Smooth muscle cell (in vitro differentiated cells): ENCODE measurements around the gene FBXO10. TPM values are rescaled to one million over a fixed set of nuclear protein-coding genes. Genes with fewer than 3 reads are reported as not detected.

Experiments used
- DNase-seq: peaks from one replicate; lab custom pipeline; 2025; ENCODE audit not compliant: unreplicated experiment; lab: John Stamatoyannopoulos, UW
- H2AFZ ChIP-seq: fragments of 200-600 bp; sonication (generic); 2 replicates; pipeline ENCODE4 v1.6.0; 2016; ENCODE audit warnings: antibody characterized with exemption, low read depth, mild to moderate bottlenecking
- H3F3A ChIP-seq: fragments of 200-600 bp; sonication (generic); 2 replicates; pipeline ENCODE4 v1.6.0; 2017; ENCODE audit warnings: antibody characterized with exemption, low read depth
- H3K27ac ChIP-seq: fragments of 200-600 bp; sonication (generic); 2 replicates; pipeline ENCODE4 v1.5.1; 2016; ENCODE audit warnings: low read depth, mild to moderate bottlenecking
- H3K27me3 ChIP-seq: fragments of 200-600 bp; sonication (generic); 2 replicates; pipeline ENCODE4 v1.6.1; 2016; ENCODE audit warnings: low read depth, mild to moderate bottlenecking
- H3K36me3 ChIP-seq: fragments of 200-600 bp; sonication (generic); 2 replicates; pipeline ENCODE4 v1.5.1; 2016; ENCODE audit warnings: low read depth
- H3K4me1 ChIP-seq: fragments of 200-600 bp; sonication (generic); 2 replicates; pipeline ENCODE4 v1.5.1; 2016; ENCODE audit warnings: low read depth
- H3K4me2 ChIP-seq: fragments of 200-600 bp; sonication (generic); 2 replicates; pipeline ENCODE4 v1.6.0; 2016; ENCODE audit warnings: mild to moderate bottlenecking
- H3K4me3 ChIP-seq: fragments of 200-600 bp; sonication (generic); 2 replicates; pipeline ENCODE4 v1.5.1; 2016; ENCODE audit warnings: mild to moderate bottlenecking
- H3K79me2 ChIP-seq: fragments of 200-600 bp; sonication (generic); 2 replicates; pipeline ENCODE4 v1.6.0; 2016; ENCODE audit warnings: low read depth, mild to moderate bottlenecking
- H3K9ac ChIP-seq: fragments of 200-600 bp; sonication (generic); 2 replicates; pipeline ENCODE4 v1.6.0; 2016; ENCODE audit warnings: low read depth
- H3K9me3 ChIP-seq: fragments of 200-600 bp; sonication (generic); replicated peaks from 2 replicates; pipeline ENCODE4 v1.5.1; 2016; ENCODE audit warnings: low read depth
- H4K20me1 ChIP-seq: fragments of 200-600 bp; sonication (generic); 2 replicates; pipeline ENCODE4 v1.6.0; 2016; ENCODE audit warnings: low read depth
- WGBS: methylation state at CpG from one replicate; pipeline ENCODE4 v1.1.7; 2016; ENCODE audit warnings: low lambda C conversion rate; 5-methylcytosine and 5-hydroxymethylcytosine counted together
- polyA plus RNA-seq: library from polyadenylated mRNA; unstranded; fragments of >200 nt; fragmentation: Nextera tagmentation; extraction: Ambion mirVana; gene quantifications from 2 replicates; pipeline ENCODE4 v1.2.1, GENCODE V29; 2016
- total RNA-seq: library from RNA; depleted of rRNA; stranded (reverse); fragments of >200 nt; gene quantifications from 2 replicates; pipeline ENCODE4 v1.2.3, GENCODE V29; 2014
- TF ChIP-seq, protein P1 (sequence below): fragments of 200-600 bp; sonication (generic); IDR thresholded peaks from 2 replicates; pipeline ENCODE4 v1.5.1; 2017; ENCODE audit warnings: borderline replicate concordance, mild to moderate bottlenecking, antibody characterized with exemption; ENCODE audit not compliant: insufficient read depth, poor library complexity, severe bottlenecking

FBXO10 gene
- total and polyA plus RNA-seq, 2 experiments from 2014 or later = 3.5 to 7.0 TPM

- DNase-seq = no peak
- H3K36me3 ChIP-seq = no peaks in the 10 kb centered on the region
- no peaks in the 10 kb centered on the region for H3K79me2 ChIP-seq
- H2AFZ ChIP-seq = no peak overlapping the region
- no peak overlapping the region for H3K4me3 ChIP-seq
- no peaks in the 10 kb centered on the region for H3K27me3 ChIP-seq
- H3K27ac ChIP-seq = no peak overlapping the region
- H4K20me1 ChIP-seq = no peaks in the 10 kb centered on the region
- H3K9me3 ChIP-seq = no peaks in the 10 kb centered on the region
- H3K4me1 ChIP-seq = no peaks in the 10 kb centered on the region
- no peak overlapping the region for H3K9ac ChIP-seq
- no peaks in the 10 kb centered on the region for H3F3A ChIP-seq
- TF ChIP-seq, protein P1, sequence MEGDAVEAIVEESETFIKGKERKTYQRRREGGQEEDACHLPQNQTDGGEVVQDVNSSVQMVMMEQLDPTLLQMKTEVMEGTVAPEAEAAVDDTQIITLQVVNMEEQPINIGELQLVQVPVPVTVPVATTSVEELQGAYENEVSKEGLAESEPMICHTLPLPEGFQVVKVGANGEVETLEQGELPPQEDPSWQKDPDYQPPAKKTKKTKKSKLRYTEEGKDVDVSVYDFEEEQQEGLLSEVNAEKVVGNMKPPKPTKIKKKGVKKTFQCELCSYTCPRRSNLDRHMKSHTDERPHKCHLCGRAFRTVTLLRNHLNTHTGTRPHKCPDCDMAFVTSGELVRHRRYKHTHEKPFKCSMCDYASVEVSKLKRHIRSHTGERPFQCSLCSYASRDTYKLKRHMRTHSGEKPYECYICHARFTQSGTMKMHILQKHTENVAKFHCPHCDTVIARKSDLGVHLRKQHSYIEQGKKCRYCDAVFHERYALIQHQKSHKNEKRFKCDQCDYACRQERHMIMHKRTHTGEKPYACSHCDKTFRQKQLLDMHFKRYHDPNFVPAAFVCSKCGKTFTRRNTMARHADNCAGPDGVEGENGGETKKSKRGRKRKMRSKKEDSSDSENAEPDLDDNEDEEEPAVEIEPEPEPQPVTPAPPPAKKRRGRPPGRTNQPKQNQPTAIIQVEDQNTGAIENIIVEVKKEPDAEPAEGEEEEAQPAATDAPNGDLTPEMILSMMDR = no peak
- H3K4me2 ChIP-seq = no peak overlapping the region
- 94% methylated on average over 5 of the region's 5 CpGs for WGBS
These were observed 16.2 kb downstream of the FBXO10 start for GRCh38 chr9:37559855-37560592.

DNA sequence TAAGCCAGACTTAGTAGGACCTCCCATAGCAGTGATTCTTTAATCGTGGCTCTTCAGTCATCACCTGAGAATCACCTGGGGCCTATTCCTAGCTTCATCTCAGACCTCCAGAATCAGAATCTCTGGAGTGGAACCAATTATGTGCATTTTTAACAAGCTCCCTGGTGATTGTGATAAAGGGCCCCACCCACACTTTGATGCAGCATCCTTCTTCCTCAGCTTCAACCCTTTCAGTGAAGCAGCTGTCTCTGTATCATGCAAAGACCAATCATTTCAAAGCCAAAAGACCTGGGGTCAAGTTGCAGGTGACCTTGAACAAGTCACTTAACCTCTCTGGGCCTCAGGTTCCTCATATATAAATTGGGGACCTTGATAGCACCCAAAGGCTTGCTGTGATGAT lies 17.1 kb downstream of the FBXO10 start:
- TF ChIP-seq, protein P1 = no peak
- Histone ChIP-seq H3K27me3 (no peaks in the 10 kb centered on the region), H3K36me3 (no peaks in the 10 kb centered on the region), H3K4me2 (no peak overlapping the region), H2AFZ (no peak overlapping the region), H3K9ac (no peak overlapping the region), H3F3A (no peaks in the 10 kb centered on the region), H3K27ac (no peak overlapping the region), H3K9me3 (no peaks in the 10 kb centered on the region), H3K79me2 (no peaks in the 10 kb centered on the region), H3K4me1 (no peaks in the 10 kb centered on the region), H3K4me3 (no peak overlapping the region), H4K20me1 (no peaks in the 10 kb centered on the region)
- WGBS = 78% methylated on average over 1 of the region's 1 CpG
- no peak for DNase-seq

- no peak overlapping the region for H3K9ac ChIP-seq
- peaks cover 13% of the 10 kb centered on the region for H4K20me1 ChIP-seq
- H3K4me1 ChIP-seq = no peaks in the 10 kb centered on the region
- no peaks in the 10 kb centered on the region for H3K9me3 ChIP-seq
- H2AFZ ChIP-seq = no peak overlapping the region
- no peaks in the 10 kb centered on the region for H3K79me2 ChIP-seq
- H3K27ac ChIP-seq = no peak overlapping the region
- no peak for DNase-seq
- H3K4me2 ChIP-seq = no peak overlapping the region
- TF ChIP-seq, protein P1 = no peak
- no peaks in the 10 kb centered on the region for H3F3A ChIP-seq
- no peak overlapping the region for H3K4me3 ChIP-seq
- H3K36me3 ChIP-seq = no peaks in the 10 kb centered on the region
- no peaks in the 10 kb centered on the region for H3K27me3 ChIP-seq
These were observed 20.4 kb downstream of the FBXO10 start for GRCh38 chr9:37555786-37556185.

GRCh38 chr9:37554318-37554717 lies 21.9 kb downstream of the FBXO10 start:
- H3F3A ChIP-seq = no peaks in the 10 kb centered on the region
- H3K9me3 ChIP-seq = no peaks in the 10 kb centered on the region
- H3K36me3 ChIP-seq = no peaks in the 10 kb centered on the region
- no peak overlapping the region for H3K4me3 ChIP-seq
- H3K79me2 ChIP-seq = no peaks in the 10 kb centered on the region
- WGBS = 98% methylated on average over 3 of the region's 3 CpGs
- peaks cover 22% of the 10 kb centered on the region for H4K20me1 ChIP-seq
- H3K4me2 ChIP-seq = no peak overlapping the region
- no peak overlapping the region for H2AFZ ChIP-seq
- no peaks in the 10 kb centered on the region for H3K27me3 ChIP-seq
- no peak overlapping the region for H3K9ac ChIP-seq
- H3K27ac ChIP-seq = no peak overlapping the region
- DNase-seq = no peak
- TF ChIP-seq, protein P1 = no peak
- H3K4me1 ChIP-seq = no peaks in the 10 kb centered on the region
